ENCODE measurements around the gene EHF.

DNA sequence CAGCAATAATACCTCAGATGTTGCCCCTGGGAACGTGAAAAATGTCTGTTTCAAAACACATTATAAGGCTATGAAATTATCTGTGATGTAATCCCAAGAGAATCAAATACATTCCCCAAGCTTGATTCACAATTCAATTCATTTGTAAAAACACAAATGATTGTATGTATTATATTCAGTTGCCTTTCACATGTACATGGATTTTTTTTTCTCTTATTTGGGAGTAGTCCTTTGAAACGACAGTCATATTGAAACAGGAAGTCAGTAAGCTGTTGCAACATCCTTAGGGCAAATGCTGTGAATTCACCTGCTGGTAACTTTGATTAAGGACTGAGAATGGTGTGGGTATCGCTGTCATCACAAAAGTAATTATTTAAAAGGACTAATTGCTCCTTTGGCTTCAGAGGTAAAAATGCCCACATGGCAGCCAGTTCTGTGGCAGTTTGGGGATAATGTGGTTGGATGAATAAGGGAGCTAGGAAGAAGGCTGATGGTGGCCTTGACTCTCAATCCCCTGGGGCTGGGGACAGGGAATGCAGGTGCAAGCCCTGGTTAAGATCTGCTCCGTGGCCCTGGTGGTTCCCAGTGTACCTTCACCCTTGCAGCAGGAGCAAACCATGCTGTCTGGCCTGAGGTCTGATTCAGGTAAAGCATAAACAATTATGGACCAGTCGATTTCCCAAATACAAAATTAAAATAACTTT lies 13.2 kb downstream of the EHF start:
- TF ChIP-seq FOXA1 (IDR thresholded peaks at IDR 0.05) (no peak), FOXK2 (IDR thresholded peaks at IDR 0.05) (no peak), PKNOX1 (IDR thresholded peaks at IDR 0.05) (no peak), BHLHE40 (IDR thresholded peaks at IDR 0.05; ENCODE audit: borderline replicate concordance) (no peak), SP1 (IDR thresholded peaks at IDR 0.05) (no peak), ARNT (IDR thresholded peaks at IDR 0.05) (no peak), L3MBTL2 (conservative IDR thresholded peaks at IDR 0.05) (no peak), TARDBP (IDR thresholded peaks at IDR 0.05) (no peak)
